Gastrocnemius medialis (tissue), 4 donors: Measurements from ENCODE around the gene GPRIN1.

Experiments
- CTCF ChIP-seq, 5 experiments: fragments of 450-650 bp in 3 of 5; fragments of 200-600 bp in 2 of 5; sonication (generic) in 2 of 5; IDR thresholded peaks in 4 of 5; conservative IDR thresholded peaks in 1 of 5; 1 replicate in 4 of 5; 2 replicates in 1 of 5; pipeline ENCODE4 v1.5.1; 2016 to 2019; ENCODE audit warnings: antibody characterized with exemption in 5 of 5, mild to moderate bottlenecking in 3 of 5, moderate library complexity in 3 of 5
- POLR2A ChIP-seq, 2 donors: fragments of 450-650 bp; IDR thresholded peaks; one replicate each; pipeline ENCODE4 v1.6.1; 2017; ENCODE audit warnings: antibody characterized with exemption in 2 of 2, mild to moderate bottlenecking in 2 of 2, moderate library complexity in 2 of 2

GRCh38 chr5:176549871-176550270 is 60.1 kb downstream of the GPRIN1 start:
- no peak for TF ChIP-seq POLR2A (IDR thresholded peaks at IDR 0.05)
- no peak for TF ChIP-seq CTCF (IDR thresholded peaks at IDR 0.05 in 4 of 5, conservative IDR thresholded peaks at IDR 0.05 in 1 of 5)
